Measurements from ENCODE around the gene GNAL.

DNA sequence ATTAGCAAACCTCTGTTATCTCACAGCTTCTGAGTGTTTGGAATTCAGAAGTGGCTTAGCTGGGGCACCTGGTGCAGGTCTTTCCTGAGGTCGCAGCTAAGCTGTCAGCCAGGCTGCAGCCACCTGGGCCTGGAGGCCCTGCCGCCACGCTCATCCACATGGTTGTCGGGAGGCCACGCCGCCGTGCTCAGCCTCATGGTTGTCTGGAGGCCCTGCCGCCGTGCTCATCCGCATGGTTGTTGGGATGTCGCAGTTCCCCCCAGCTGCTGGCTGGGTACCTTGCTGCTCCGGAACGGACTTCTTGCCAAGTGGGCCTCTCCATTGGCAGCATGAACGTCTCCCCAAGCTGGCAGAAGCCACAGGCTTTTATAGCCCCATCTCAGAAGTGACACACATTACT is 243.3 kb downstream of the GNAL start:
- no peak for TF ChIP-seq POLR2A (IDR thresholded peaks at IDR 0.05)
- TF ChIP-seq, protein P1, sequence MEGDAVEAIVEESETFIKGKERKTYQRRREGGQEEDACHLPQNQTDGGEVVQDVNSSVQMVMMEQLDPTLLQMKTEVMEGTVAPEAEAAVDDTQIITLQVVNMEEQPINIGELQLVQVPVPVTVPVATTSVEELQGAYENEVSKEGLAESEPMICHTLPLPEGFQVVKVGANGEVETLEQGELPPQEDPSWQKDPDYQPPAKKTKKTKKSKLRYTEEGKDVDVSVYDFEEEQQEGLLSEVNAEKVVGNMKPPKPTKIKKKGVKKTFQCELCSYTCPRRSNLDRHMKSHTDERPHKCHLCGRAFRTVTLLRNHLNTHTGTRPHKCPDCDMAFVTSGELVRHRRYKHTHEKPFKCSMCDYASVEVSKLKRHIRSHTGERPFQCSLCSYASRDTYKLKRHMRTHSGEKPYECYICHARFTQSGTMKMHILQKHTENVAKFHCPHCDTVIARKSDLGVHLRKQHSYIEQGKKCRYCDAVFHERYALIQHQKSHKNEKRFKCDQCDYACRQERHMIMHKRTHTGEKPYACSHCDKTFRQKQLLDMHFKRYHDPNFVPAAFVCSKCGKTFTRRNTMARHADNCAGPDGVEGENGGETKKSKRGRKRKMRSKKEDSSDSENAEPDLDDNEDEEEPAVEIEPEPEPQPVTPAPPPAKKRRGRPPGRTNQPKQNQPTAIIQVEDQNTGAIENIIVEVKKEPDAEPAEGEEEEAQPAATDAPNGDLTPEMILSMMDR (IDR thresholded peaks at IDR 0.05) = no peak
